Measurements from ENCODE around the gene INSYN2B.

Gene INSYN2B

GRCh38 chr5:169908864-169909263, 71.4 kb downstream of the INSYN2B start:
- in situ Hi-C loops (cut with HindIII; ENCODE audit: low pct_ligation_motif_present, low pct_unique_long_range_greater_than_20kb, low sequenced_read_pairs), result no loop called here
- DNase-seq, result no peak

- DNase-seq, result no peak
- in situ Hi-C loops (cut with HindIII; ENCODE audit: low pct_ligation_motif_present, low pct_unique_long_range_greater_than_20kb, low sequenced_read_pairs), result no loop called here
Measured at GRCh38 chr5:169906745-169907649, 73.3 kb downstream of the INSYN2B start.

- DNase-seq, result no peak
- in situ Hi-C loops (cut with HindIII; ENCODE audit: low pct_ligation_motif_present, low pct_unique_long_range_greater_than_20kb, low sequenced_read_pairs), result no loop called here
Measured at GRCh38 chr5:169905017-169905416, 75.3 kb downstream of the INSYN2B start.

- in situ Hi-C loops (cut with HindIII; ENCODE audit: low pct_ligation_motif_present, low pct_unique_long_range_greater_than_20kb, low sequenced_read_pairs), result no loop called here
- DNase-seq, result no peak
Measured at GRCh38 chr5:169904508-169904907, 75.8 kb downstream of the INSYN2B start.

GRCh38 chr5:169904059-169904458, 76.2 kb downstream of the INSYN2B start:
- DNase-seq, result no peak
- in situ Hi-C loops (cut with HindIII; ENCODE audit: low pct_ligation_motif_present, low pct_unique_long_range_greater_than_20kb, low sequenced_read_pairs), result no loop called here

- in situ Hi-C loops (cut with HindIII; ENCODE audit: low pct_ligation_motif_present, low pct_unique_long_range_greater_than_20kb, low sequenced_read_pairs), result no loop called here
- DNase-seq, result no peak
Measured at GRCh38 chr5:169901896-169902295, 78.4 kb downstream of the INSYN2B start.

- no peak for DNase-seq
- in situ Hi-C loops (cut with HindIII; ENCODE audit: low pct_ligation_motif_present, low pct_unique_long_range_greater_than_20kb, low sequenced_read_pairs), result no loop called here
Measured at GRCh38 chr5:169897481-169897880, 82.8 kb downstream of the INSYN2B start.

- no peak for DNase-seq
- in situ Hi-C loops (cut with HindIII; ENCODE audit: low pct_ligation_motif_present, low pct_unique_long_range_greater_than_20kb, low sequenced_read_pairs), result no loop called here
Measured at GRCh38 chr5:169895926-169896325, 84.4 kb downstream of the INSYN2B start.

- in situ Hi-C loops (cut with HindIII; ENCODE audit: low pct_ligation_motif_present, low pct_unique_long_range_greater_than_20kb, low sequenced_read_pairs), result no loop called here
- no peak for DNase-seq
Measured at GRCh38 chr5:169893571-169893970, 86.7 kb downstream of the INSYN2B start.

- in situ Hi-C loops (cut with HindIII; ENCODE audit: low pct_ligation_motif_present, low pct_unique_long_range_greater_than_20kb, low sequenced_read_pairs), result no loop called here
- DNase-seq, result no peak
Measured at GRCh38 chr5:169893010-169893409, 87.3 kb downstream of the INSYN2B start.

GRCh38 chr5:169889572-169889971, 90.7 kb downstream of the INSYN2B start:
- in situ Hi-C loops (cut with HindIII; ENCODE audit: low pct_ligation_motif_present, low pct_unique_long_range_greater_than_20kb, low sequenced_read_pairs), result no loop called here
- no peak for DNase-seq

- no peak for DNase-seq
- in situ Hi-C loops (cut with HindIII; ENCODE audit: low pct_ligation_motif_present, low pct_unique_long_range_greater_than_20kb, low sequenced_read_pairs), result no loop called here
Measured at GRCh38 chr5:169886677-169887076, 93.6 kb downstream of the INSYN2B start.

GRCh38 chr5:169886033-169886432, 94.3 kb downstream of the INSYN2B start:
- DNase-seq, result no peak
- in situ Hi-C loops (cut with HindIII; ENCODE audit: low pct_ligation_motif_present, low pct_unique_long_range_greater_than_20kb, low sequenced_read_pairs), result no loop called here

GRCh38 chr5:169881702-169882303, 98.5 kb downstream of the INSYN2B start:
- in situ Hi-C loops (cut with HindIII; ENCODE audit: low pct_ligation_motif_present, low pct_unique_long_range_greater_than_20kb, low sequenced_read_pairs), result no loop called here
- no peak for DNase-seq

- in situ Hi-C loops (cut with HindIII; ENCODE audit: low pct_ligation_motif_present, low pct_unique_long_range_greater_than_20kb, low sequenced_read_pairs), result no loop called here
- no peak for DNase-seq
Measured at GRCh38 chr5:169880785-169881184, 99.5 kb downstream of the INSYN2B start.

GRCh38 chr5:169880012-169880663, 100.2 kb downstream of the INSYN2B start:
- DNase-seq, result no peak
- in situ Hi-C loops (cut with HindIII; ENCODE audit: low pct_ligation_motif_present, low pct_unique_long_range_greater_than_20kb, low sequenced_read_pairs), result no loop called here

- DNase-seq, result no peak
- in situ Hi-C loops (cut with HindIII; ENCODE audit: low pct_ligation_motif_present, low pct_unique_long_range_greater_than_20kb, low sequenced_read_pairs), result no loop called here
Measured at GRCh38 chr5:169876386-169876785, 103.9 kb downstream of the INSYN2B start.

GRCh38 chr5:169875731-169876130, 104.6 kb downstream of the INSYN2B start:
- DNase-seq, result no peak
- in situ Hi-C loops (cut with HindIII; ENCODE audit: low pct_ligation_motif_present, low pct_unique_long_range_greater_than_20kb, low sequenced_read_pairs), result no loop called here

- no peak for DNase-seq
- in situ Hi-C loops (cut with HindIII; ENCODE audit: low pct_ligation_motif_present, low pct_unique_long_range_greater_than_20kb, low sequenced_read_pairs), result no loop called here
Measured at GRCh38 chr5:169875091-169875728, 105.1 kb downstream of the INSYN2B start.

Data from ACHN (cell line).